Keratinocyte (primary cell): Measurements from ENCODE around the gene OLFML2A. TPM values are rescaled to one million over a fixed set of nuclear protein-coding genes. Genes with fewer than 3 reads are reported as not detected.
A peak's percentile ranks its signal among the peaks of the same experiment; 100 is the strongest.
"Not testable (repeated sequence)": the region's sequence is repeated elsewhere in the genome, so short reads cannot be mapped to it uniquely, and the experiment has no call there.

Experiments
- DNase-seq: peaks from one replicate; pipeline ENCODE4 v3.0.0-alpha.2; 2011; ENCODE audit warnings: low read depth, missing footprints, low spot score
- FAIRE-seq: peaks from 2 replicates; lab custom pipeline; 2011; peaks lifted over from hg19 to GRCh38; lab: Jason Lieb, UNC
- H2AFZ ChIP-seq: 2 replicates; pipeline ENCODE4 v1.6.0; 2012; ENCODE audit warnings: low read length, control low read depth, inconsistent platforms; ENCODE audit not compliant: control insufficient read depth
- H3K27ac ChIP-seq: 2 replicates; pipeline ENCODE4 v1.5.1; 2011; ENCODE audit warnings: low read length; ENCODE audit not compliant: control insufficient read depth, insufficient read depth
- H3K27me3 ChIP-seq: 3 replicates; pipeline ENCODE4 v1.6.0; 2011; ENCODE audit warnings: low read length; ENCODE audit not compliant: control insufficient read depth, insufficient read depth; ENCODE audit errors: extremely low read depth
- H3K36me3 ChIP-seq, 2 experiments: 2 replicates in 1 of 2; 3 replicates in 1 of 2; pipeline ENCODE4 v1.5.1; 2011; ENCODE audit warnings: low read length in 2 of 2, mild to moderate bottlenecking in 1 of 2; ENCODE audit not compliant: control insufficient read depth in 2 of 2, insufficient read depth in 2 of 2; ENCODE audit errors: extremely low read depth in 1 of 2
- H3K4me1 ChIP-seq: 3 replicates; pipeline ENCODE4 v1.5.1; 2011; ENCODE audit warnings: low read length; ENCODE audit not compliant: control insufficient read depth, insufficient read depth; ENCODE audit errors: extremely low read depth
- H3K4me2 ChIP-seq: 3 replicates; pipeline ENCODE4 v1.6.0; 2011; ENCODE audit warnings: low read depth, low read length; ENCODE audit not compliant: control insufficient read depth, insufficient read depth; ENCODE audit errors: extremely low read depth
- H3K4me3 ChIP-seq, 3 experiments: fragments of 200-600 bp in 1 of 3; sonication (generic) in 1 of 3; 2 replicates in 2 of 3; 3 replicates in 1 of 3; pipeline ENCODE4 v1.5.1; 2011 to 2016; ENCODE audit warnings: low read length in 3 of 3, mild to moderate bottlenecking in 3 of 3, control low read depth in 2 of 3, inconsistent platforms in 1 of 3, low read depth in 1 of 3, mixed read lengths in 1 of 3, mixed run types in 1 of 3, moderate library complexity in 1 of 3; ENCODE audit not compliant: control insufficient read depth in 2 of 3, insufficient read depth in 2 of 3; ENCODE audit errors: extremely low read depth in 1 of 3
- H3K79me2 ChIP-seq: 2 replicates; pipeline ENCODE4 v1.6.0; 2012; ENCODE audit warnings: low read length; ENCODE audit not compliant: control insufficient read depth, insufficient read depth
- H3K9ac ChIP-seq: 3 replicates; pipeline ENCODE4 v1.6.0; 2011; ENCODE audit warnings: low read length; ENCODE audit not compliant: control insufficient read depth, insufficient read depth; ENCODE audit errors: extremely low read depth
- H3K9me1 ChIP-seq: 3 replicates; pipeline ENCODE4 v1.6.0; 2011; ENCODE audit warnings: low read length; ENCODE audit not compliant: control insufficient read depth, insufficient read depth; ENCODE audit errors: extremely low read depth
- H3K9me3 ChIP-seq: 2 replicates; pipeline ENCODE4 v1.5.1; 2012; ENCODE audit warnings: low read depth, low read length; ENCODE audit not compliant: control insufficient read depth
- H4K20me1 ChIP-seq: 3 replicates; pipeline ENCODE4 v1.6.0; 2011; ENCODE audit warnings: low read length; ENCODE audit not compliant: control insufficient read depth, insufficient read depth; ENCODE audit errors: extremely low read depth
- CTCF ChIP-seq, 3 experiments: IDR thresholded peaks in 1 of 3; conservative IDR thresholded peaks in 1 of 3; optimal IDR thresholded peaks in 1 of 3; 2 replicates in 2 of 3; 3 replicates in 1 of 3; pipeline versions ENCODE3 to v1.5.1; 2011; ENCODE audit warnings: low read length in 3 of 3, mild to moderate bottlenecking in 3 of 3, moderate library complexity in 2 of 3, control low read depth in 1 of 3, inconsistent platforms in 1 of 3; ENCODE audit not compliant: insufficient read depth in 2 of 3; ENCODE audit errors: extremely low read depth in 1 of 3
- EZH2 ChIP-seq: IDR thresholded peaks from one replicate; pipeline ENCODE4 v1.6.1; 2012; ENCODE audit warnings: inconsistent platforms, mild to moderate bottlenecking, low read length, moderate library complexity
- dilution Hi-C: fragments of 300-500 bp; cut with MboI; formaldehyde crosslinking; loops from one replicate; pipeline ENCODE4 v1.7.0; 2020; ENCODE audit warnings: low sequenced_read_pairs; ENCODE audit not compliant: extremely low pct_ligation_motif_present
- polyA plus RNA-seq, 5 experiments: library from polyadenylated mRNA; depleted of rRNA in 3 of 5; stranded (reverse) in 3 of 5; stranded (forward) in 1 of 5; unstranded in 1 of 5; fragments of >200 nt; gene quantifications; 1 replicate in 1 of 5; 2 replicates in 3 of 5; 3 replicates in 1 of 5; pipeline versions ENCODE4 v1.2.1 to v1.2.3, GENCODE V29; 2011 to 2012; ENCODE audit warnings: missing spikeins in 2 of 5, low read depth in 1 of 5, low replicate concordance in 1 of 5

The OLFML2A gene
- polyA plus RNA-seq, 1 donor (not counting 4 experiments of a cell fraction or from before 2014, with no cell fraction given), result 1.1 TPM

GRCh38 chr9:124834591-124834990 is 57.7 kb downstream of the OLFML2A start:
- Histone ChIP-seq H3K27ac (no peak overlapping the region), H3K4me1 (peaks cover 22% of the 10 kb centered on the region), H2AFZ (no peak overlapping the region), H3K9ac (peak overlapping the region; percentile 31), H3K4me3 (no peak overlapping the region), H3K9me3 (no peaks in the 10 kb centered on the region), H3K79me2 (no peaks in the 10 kb centered on the region), H3K9me1 (no peaks in the 10 kb centered on the region), H3K36me3 (no peaks in the 10 kb centered on the region), H4K20me1 (no peaks in the 10 kb centered on the region), H3K4me2 (peak overlapping the region; percentile 58), H3K27me3 (no peaks in the 10 kb centered on the region)
- DNase-seq (peak; percentile 96), FAIRE-seq (peak; percentile 94)
- TF ChIP-seq CTCF (optimal IDR thresholded peaks at IDR 0.05 in 1 of 3, IDR thresholded peaks at IDR 0.05 in 1 of 3, conservative IDR thresholded peaks at IDR 0.05 in 1 of 3; ENCODE audit: extremely low read depth in 1 of 3, insufficient read depth in 2 of 3, low read length in 3 of 3), result no peak
- no peak for TF ChIP-seq EZH2
- dilution Hi-C loops, result no loop called here

GRCh38 chr9:124835026-124835557 is 58.2 kb downstream of the OLFML2A start:
- Histone ChIP-seq H4K20me1 (no peaks in the 10 kb centered on the region), H3K27ac (no peak overlapping the region), H3K4me2 (peak overlapping the region; percentile 58), H3K36me3 (no peaks in the 10 kb centered on the region), H3K9ac (no peak overlapping the region), H3K79me2 (no peaks in the 10 kb centered on the region), H3K9me3 (no peaks in the 10 kb centered on the region), H3K4me1 (peaks cover 22% of the 10 kb centered on the region), H3K27me3 (no peaks in the 10 kb centered on the region), H3K4me3 (no peak overlapping the region), H3K9me1 (no peaks in the 10 kb centered on the region), H2AFZ (no peak overlapping the region)
- FAIRE-seq (no peak), DNase-seq (no peak)
- no peak for TF ChIP-seq CTCF (optimal IDR thresholded peaks at IDR 0.05 in 1 of 3, IDR thresholded peaks at IDR 0.05 in 1 of 3, conservative IDR thresholded peaks at IDR 0.05 in 1 of 3; ENCODE audit: extremely low read depth in 1 of 3, insufficient read depth in 2 of 3, low read length in 3 of 3)
- TF ChIP-seq EZH2, result no peak
- dilution Hi-C loops, result no loop called here

GRCh38 chr9:124838132-124838531 is 61.2 kb downstream of the OLFML2A start:
- H4K20me1 ChIP-seq, DNase-seq, H3K9me1 ChIP-seq, H3K27me3 ChIP-seq, H3K9ac ChIP-seq, H3K4me2 ChIP-seq, H3K36me3 ChIP-seq, FAIRE-seq, H3K4me3 ChIP-seq, H2AFZ ChIP-seq, H3K9me3 ChIP-seq, H3K27ac ChIP-seq, H3K79me2 ChIP-seq, dilution Hi-C loops: not testable (repeated sequence)
- peaks cover 15% of the 10 kb centered on the region for H3K4me1 ChIP-seq
